Astrocyte of the cerebellum (primary cell): ENCODE measurements around the gene HES3.

ENCODE experiments used
- DNase-seq: peaks from one replicate; pipeline ENCODE4 v3.0.0-alpha.2; 2011; ENCODE audit warnings: low read depth
- H3K4me3 ChIP-seq: 2 replicates; pipeline ENCODE4 v1.5.1; 2011; ENCODE audit warnings: mild to moderate bottlenecking, low read depth, low read length, moderate library complexity
- CTCF ChIP-seq: IDR thresholded peaks from 2 replicates; pipeline ENCODE4 v1.5.1; 2012; ENCODE audit warnings: low read length, low read depth, moderate library complexity, mild to moderate bottlenecking; ENCODE audit errors: missing control alignments
- in situ Hi-C: cut with HindIII; loops from 2 replicates; pipeline ENCODE4 v1.10.0; 2017; ENCODE audit warnings: low sequenced_read_pairs

HES3 gene

DNA sequence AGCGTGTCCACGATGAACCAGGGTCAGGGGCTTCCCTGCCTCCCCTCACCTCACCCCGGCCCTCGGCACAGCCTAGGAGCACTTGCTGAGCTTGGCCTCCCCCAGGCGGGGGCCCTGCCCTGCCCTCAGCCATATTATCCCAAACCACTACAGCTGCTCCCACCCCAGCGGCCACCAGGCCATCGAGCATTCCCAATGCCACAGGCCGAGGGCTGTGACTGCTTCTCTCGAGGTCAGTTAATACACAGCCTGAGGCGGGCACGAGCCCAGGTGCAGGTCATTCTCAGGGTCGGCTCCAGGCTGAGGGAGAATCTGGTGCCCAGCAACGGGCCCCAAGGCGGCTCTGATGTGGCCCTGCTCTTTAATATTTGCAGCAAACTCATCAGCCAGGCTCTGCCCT lies 25.3 kb downstream of the HES3 start:
- DNase-seq, result no peak
- H3K4me3 ChIP-seq, result no peak overlapping the region
- no peak for TF ChIP-seq CTCF
- in situ Hi-C loops, result no loop called here

- DNase-seq, result no peak
- TF ChIP-seq CTCF, result no peak
- H3K4me3 ChIP-seq, result no peak overlapping the region
- in situ Hi-C loops, result no loop called here
Measured at GRCh38 chr1:6269720-6270400, 25.9 kb downstream of the HES3 start.

DNA sequence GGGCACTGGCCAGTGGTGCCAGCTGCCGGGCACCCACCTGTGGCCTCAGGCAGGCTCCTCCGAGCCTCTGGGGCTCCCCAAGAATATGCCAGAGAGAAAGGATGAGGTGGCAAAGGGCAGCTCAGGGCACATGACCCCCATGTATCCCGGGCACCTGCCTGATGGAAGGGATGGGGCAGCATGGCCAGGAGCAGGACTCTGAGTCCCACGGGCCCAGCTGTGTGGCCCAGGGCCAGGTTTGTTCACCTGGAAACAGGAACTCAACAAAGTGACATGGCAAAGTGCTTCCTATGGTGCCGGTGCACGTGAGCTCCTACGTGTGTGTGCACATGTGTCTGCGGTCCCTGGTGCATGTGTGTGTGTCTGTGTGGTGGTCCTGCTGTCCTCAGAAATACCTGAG lies 26.4 kb downstream of the HES3 start:
- no peak overlapping the region for H3K4me3 ChIP-seq
- no peak for TF ChIP-seq CTCF
- in situ Hi-C loops, result no loop called here
- DNase-seq, result no peak

DNA sequence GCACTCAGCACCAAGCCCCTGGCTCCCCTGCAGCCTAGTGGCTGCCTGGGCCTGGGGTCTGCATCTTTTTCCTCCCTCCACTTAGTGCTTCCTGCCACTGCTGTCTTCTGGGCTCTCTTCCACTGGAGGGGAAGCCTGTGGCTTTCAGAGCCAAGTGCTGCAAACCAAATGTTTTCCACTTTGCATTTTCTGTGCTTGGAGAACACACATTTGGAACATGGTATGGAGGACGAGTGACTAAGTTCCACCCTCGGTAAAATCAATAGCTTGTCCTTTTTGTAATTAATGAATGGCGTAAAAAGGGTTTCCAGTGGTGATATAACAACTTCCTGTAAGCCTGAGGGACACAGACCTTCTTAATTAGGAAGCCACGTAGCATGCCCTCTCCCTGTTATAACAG lies 27.0 kb downstream of the HES3 start:
- in situ Hi-C loops, result no loop called here
- no peak for DNase-seq
- no peak overlapping the region for H3K4me3 ChIP-seq
- no peak for TF ChIP-seq CTCF

DNA sequence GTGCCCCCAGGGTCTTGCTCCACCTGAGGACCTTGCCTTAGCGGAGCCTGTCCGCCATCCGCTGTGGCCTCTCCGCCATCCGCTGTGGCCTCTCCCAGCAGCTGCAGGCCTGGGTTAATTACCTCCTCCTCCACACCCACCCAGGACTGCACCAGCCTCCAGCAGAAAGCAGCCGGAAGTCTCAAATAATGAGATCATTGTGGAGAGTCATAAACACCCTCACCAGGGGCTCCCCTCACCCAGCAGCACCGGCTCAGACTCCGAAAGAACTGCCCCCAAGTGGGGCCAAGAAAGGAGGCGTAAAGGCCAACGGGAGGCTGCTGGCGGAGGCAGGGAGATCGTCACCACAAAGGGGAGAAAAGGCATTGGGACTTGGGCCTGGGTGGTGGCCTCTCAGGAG lies 27.6 kb downstream of the HES3 start:
- no peak for DNase-seq
- TF ChIP-seq CTCF, result no peak
- in situ Hi-C loops, result no loop called here
- no peak overlapping the region for H3K4me3 ChIP-seq

DNA sequence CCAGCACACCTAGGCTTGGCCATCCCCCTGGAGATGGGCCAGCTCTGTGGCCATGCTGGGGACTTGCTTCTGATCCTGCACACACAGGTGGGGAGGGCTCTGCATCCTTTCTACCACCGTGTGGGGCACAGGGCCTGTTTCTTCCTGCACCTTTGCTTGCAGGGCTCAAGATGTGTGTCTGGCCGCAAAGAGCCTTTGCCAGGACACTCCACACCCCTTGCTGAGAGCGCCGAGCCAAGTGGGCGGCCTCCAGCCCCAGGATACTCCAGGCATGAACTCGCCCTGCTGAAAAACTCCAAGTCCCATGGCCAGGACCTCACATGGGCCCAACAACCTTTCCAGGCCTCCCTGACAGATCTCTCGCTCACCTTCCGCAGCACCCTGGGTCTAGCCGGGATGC lies 28.5 kb downstream of the HES3 start:
- DNase-seq, result no peak
- H3K4me3 ChIP-seq, result no peak overlapping the region
- TF ChIP-seq CTCF, result no peak
- in situ Hi-C loops, result no loop called here
